ENCODE results near the gene SNORC.
A peak's percentile ranks its signal among the peaks of the same experiment; 100 is the strongest.

Gene SNORC

DNA sequence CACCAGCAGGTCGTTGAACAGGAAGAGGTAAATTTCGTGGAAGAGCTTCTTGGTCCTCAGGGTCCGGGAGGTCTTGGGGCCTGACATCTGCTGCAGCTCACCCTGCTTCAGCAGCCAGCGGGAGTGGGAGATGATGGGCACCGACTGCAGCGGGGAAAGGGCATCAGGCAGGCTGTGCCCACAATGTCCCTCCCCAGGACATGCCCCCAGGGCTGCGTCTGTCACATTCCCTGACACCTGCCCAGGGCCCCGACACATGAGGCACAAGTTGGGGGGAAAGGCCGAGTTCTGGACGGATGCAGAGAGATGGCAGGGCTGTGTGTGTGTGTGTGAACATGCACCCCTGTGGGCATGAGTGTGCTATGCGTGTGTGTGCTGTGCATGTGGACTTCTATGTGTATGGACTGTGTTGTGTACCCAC is 13.9 kb downstream of the SNORC start:
- peak overlapping the region; percentile 66 for H3K27ac ChIP-seq
- no peak for TF ChIP-seq ZFX (IDR thresholded peaks at IDR 0.05)
- TF ChIP-seq, protein P1, sequence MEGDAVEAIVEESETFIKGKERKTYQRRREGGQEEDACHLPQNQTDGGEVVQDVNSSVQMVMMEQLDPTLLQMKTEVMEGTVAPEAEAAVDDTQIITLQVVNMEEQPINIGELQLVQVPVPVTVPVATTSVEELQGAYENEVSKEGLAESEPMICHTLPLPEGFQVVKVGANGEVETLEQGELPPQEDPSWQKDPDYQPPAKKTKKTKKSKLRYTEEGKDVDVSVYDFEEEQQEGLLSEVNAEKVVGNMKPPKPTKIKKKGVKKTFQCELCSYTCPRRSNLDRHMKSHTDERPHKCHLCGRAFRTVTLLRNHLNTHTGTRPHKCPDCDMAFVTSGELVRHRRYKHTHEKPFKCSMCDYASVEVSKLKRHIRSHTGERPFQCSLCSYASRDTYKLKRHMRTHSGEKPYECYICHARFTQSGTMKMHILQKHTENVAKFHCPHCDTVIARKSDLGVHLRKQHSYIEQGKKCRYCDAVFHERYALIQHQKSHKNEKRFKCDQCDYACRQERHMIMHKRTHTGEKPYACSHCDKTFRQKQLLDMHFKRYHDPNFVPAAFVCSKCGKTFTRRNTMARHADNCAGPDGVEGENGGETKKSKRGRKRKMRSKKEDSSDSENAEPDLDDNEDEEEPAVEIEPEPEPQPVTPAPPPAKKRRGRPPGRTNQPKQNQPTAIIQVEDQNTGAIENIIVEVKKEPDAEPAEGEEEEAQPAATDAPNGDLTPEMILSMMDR (conservative IDR thresholded peaks at IDR 0.05) = no peak

DNA sequence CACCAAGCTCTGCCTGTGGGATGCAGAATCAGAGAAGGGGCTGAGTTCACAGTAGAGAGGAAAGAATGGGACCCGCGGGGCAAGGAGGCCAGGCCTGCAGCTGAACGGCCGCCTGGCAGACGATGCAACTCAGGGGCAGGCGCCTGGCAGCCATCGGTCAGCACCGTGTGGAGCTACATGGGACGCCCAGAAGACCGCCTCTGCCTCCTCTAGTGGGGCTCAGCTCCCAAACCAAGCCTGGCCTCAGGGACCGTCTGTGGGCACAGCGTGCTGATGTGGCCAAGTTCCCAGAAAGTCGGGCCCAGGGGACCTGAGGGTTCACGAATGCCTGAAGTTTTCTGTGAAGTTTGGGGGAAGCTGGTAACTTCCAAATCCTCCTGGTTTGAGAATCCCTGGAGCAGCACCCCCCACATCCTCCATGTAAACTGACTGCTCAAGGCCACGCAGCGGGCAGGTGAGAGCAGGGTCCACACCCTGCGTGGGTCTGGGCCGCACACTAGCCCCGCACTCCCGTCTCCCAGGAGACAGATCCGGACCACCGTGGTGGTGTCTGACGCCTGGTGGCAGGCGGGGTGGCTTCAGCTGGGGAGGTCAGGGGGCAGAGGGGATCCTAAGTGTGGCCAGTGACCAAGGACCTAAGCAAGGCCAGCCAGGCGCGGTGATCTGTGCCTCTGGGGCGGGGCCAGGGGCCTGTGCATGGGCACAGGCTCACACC is 14.6 kb downstream of the SNORC start:
- H3K27ac ChIP-seq = peak overlapping the region; percentile 66
- TF ChIP-seq, protein P1 (conservative IDR thresholded peaks at IDR 0.05) = no peak
- TF ChIP-seq ZFX (IDR thresholded peaks at IDR 0.05) = no peak

DNA sequence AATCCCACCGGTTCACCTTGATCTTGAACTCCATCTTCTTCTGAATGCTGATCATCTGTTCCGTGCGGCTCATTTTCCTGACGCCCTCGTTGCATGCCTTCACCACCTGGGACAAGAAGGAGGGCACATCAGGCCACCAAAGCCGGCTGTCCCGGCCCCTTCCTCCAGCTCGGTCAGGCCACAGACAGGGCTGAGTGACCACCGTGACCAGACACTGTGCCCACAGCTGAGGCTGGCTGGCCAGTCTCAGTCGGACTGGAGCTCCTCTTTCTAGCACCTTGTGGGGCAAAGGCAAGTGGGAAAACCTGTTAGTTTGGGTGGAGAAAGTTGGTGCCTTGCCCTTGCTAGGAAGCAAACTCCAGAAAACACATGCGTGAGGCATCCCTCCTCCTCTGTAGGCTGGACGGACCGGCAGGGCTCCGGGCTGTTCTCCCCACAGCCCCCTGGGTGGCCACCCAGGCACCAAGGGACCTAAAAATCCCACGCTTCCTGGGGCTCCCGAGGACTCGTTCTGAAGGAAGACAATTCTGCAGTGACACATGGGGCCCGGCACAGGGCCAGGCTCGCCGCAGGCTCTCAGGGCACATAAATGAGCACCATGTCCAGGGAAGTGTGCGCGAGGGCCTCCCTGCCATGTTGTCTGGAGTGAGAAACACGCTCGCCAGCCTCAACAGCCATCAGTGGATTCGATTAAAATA is 15.3 kb downstream of the SNORC start:
- H3K27ac ChIP-seq = peak overlapping the region; percentile 66

DNA sequence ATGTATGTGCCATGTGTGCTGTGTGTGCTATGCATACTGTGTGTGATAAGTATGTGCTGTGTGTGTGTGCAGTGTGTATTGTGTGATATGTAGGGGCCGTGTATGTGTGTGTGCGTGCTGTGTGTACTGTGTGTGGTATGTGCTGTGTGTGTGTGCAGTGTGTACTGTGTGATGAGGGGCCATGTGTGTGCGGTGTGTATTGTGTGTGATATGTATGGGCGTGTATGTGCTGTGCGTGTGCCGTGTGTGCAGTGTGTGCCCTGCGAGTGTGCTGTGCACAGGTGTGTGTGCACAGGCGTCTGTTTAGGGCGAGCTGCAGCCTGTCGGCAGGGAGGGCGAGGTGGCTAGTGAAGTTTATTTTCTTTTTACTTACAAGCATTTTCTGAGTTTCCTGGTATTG is 16.1 kb downstream of the SNORC start:
- TF ChIP-seq ZFX (IDR thresholded peaks at IDR 0.05) = no peak
- TF ChIP-seq, protein P1 (conservative IDR thresholded peaks at IDR 0.05) = no peak

More for the DNA sequence above, 15.3 kb downstream of the SNORC start:
- TF ChIP-seq, protein P1 (conservative IDR thresholded peaks at IDR 0.05) = no peak

DNA sequence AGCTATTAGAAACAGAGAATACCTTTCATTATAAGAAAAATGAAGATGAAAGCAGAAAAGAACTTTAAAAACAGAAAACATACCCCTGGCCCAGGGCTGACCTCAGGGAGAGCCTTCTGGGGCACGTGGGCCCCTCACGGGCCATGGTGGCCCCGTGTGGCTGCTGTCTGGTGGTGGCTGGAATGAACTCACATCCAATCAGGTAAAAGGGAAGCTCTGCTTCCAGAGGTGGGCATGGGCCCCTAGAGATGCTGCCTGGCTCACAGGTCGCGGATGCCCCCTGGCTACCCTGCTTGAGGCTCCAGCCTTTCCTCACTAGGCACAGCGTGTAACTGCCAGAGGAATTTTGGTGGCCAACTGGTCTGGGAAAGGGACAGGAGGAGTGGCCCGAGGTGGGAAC is 16.6 kb downstream of the SNORC start:
- TF ChIP-seq, protein P1 (conservative IDR thresholded peaks at IDR 0.05) = no peak
- no peak for TF ChIP-seq ZFX (IDR thresholded peaks at IDR 0.05)
- no peak overlapping the region for H3K27ac ChIP-seq

More for the DNA sequence above, 16.1 kb downstream of the SNORC start:
- peak overlapping the region; percentile 66 for H3K27ac ChIP-seq

DNA sequence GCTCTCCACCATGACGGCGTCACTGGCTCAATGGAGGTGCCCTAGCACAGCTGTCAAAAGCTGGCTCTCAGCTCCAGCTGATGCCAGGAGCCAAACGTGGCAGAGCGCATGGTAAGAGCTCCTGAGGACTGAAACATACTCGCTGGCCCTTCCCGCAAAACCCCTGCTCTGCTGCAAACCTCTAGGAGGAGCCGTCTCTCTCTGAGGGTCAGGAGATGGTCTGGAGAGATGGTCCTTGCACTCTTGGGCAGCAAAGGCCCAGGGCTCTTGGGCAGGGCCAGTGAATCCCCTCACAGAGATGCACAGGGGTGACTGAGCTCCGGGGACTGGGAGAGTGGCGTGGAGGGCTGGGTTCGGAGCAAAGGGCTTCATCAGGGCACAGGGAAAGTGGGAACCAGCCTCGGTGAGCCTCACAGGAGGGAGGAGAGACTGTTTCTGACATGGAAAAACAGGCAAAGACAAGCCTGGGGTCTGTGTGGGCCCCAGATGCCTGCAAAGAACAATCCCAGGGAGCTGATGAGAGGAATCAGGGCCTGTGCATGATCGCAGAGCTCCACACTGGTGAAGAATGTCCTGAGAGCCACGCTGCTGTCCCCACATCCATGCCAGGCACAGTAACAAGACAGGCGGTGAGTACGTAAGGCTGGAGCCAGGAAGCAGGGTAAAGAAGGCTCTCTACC is 17.2 kb downstream of the SNORC start:
- TF ChIP-seq ZFX (IDR thresholded peaks at IDR 0.05) = no peak
- TF ChIP-seq, protein P1 (conservative IDR thresholded peaks at IDR 0.05) = no peak
- H3K27ac ChIP-seq = no peak overlapping the region
